IMR-90 (cell line): ENCODE data around the gene LEKR1.

Source experiments
- CEBPB ChIP-seq: IDR thresholded peaks from 2 replicates; pipeline ENCODE4 v1.6.1; 2012; ENCODE audit warnings: low read depth, low read length, improper control_type of control experiment
- MAFK ChIP-seq: IDR thresholded peaks from 2 replicates; pipeline ENCODE4 v1.6.1; 2012; ENCODE audit warnings: low read depth, low read length, improper control_type of control experiment
- POLR2A ChIP-seq: IDR thresholded peaks from 2 replicates; pipeline ENCODE4 v1.6.1; 2012; ENCODE audit warnings: mild to moderate bottlenecking, low read depth, low read length
- RAD21 ChIP-seq: IDR thresholded peaks from 2 replicates; pipeline ENCODE4 v1.6.1; 2012; ENCODE audit warnings: low read length, improper control_type of control experiment
- TF ChIP-seq, protein P1 (sequence below): conservative IDR thresholded peaks from 2 replicates; pipeline ENCODE4 v1.5.1; 2012; ENCODE audit warnings: mild to moderate bottlenecking, low read depth, low read length, improper control_type of control experiment

DNA sequence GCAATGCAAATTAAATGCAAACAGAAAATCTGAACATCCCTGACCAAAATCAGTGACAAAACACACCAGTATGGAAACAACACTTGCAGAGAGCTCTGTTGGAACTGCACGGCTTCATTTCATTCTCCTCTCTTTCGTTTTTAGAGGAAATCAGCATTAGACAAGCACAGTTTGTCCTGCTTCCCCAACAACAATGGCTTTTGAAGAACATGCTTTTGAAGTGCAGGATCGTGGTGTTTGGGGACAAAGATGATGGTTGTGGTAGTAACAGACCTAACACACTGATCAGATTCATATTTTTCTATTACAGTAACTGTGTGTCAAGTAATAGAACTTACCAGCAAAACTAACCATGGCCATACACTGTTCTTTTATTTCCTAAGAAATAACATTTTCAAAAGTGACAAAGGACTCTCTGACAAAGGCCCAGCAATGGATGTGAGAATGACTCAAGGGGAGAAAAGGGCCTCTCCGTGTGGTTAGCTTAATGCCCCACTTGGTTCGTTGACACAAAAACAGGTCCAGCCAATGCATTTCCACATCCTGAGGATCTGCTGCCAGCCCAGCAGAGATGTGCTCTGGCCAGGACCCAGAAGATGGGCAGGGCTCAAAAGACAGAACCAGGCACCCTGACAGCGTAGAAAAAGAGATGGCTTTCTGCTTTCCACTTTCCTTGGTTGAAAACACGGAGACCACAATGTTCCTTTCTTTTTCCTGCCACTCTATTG lies 249.7 kb downstream of the LEKR1 start:
- TF ChIP-seq CEBPB (no peak), RAD21 (no peak), MAFK (no peak), POLR2A (no peak)
- TF ChIP-seq, protein P1, sequence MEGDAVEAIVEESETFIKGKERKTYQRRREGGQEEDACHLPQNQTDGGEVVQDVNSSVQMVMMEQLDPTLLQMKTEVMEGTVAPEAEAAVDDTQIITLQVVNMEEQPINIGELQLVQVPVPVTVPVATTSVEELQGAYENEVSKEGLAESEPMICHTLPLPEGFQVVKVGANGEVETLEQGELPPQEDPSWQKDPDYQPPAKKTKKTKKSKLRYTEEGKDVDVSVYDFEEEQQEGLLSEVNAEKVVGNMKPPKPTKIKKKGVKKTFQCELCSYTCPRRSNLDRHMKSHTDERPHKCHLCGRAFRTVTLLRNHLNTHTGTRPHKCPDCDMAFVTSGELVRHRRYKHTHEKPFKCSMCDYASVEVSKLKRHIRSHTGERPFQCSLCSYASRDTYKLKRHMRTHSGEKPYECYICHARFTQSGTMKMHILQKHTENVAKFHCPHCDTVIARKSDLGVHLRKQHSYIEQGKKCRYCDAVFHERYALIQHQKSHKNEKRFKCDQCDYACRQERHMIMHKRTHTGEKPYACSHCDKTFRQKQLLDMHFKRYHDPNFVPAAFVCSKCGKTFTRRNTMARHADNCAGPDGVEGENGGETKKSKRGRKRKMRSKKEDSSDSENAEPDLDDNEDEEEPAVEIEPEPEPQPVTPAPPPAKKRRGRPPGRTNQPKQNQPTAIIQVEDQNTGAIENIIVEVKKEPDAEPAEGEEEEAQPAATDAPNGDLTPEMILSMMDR = no peak
